HEK293 (cell line): ENCODE data around the gene SPO11.

Experiments used
- CTCF ChIA-PET: fragments of 350-600 bp; formaldehyde crosslinking; extraction: SDS; loops from one replicate; lab custom pipeline; 2021; ENCODE audit warnings: antibody characterized with exemption; lab: Yijun Ruan, JAX
- POLR2A ChIA-PET: fragments of 300-600 bp; formaldehyde crosslinking; extraction: SDS; loops from one replicate; lab custom pipeline; 2020; ENCODE audit warnings: antibody characterized with exemption, inconsistent platforms; lab: Yijun Ruan, JAX
- H3K27ac ChIP-seq: fragments of 200-500 bp; sonication (Bioruptor generic); 2 replicates; pipeline ENCODE4 v1.5.1; 2014; ENCODE audit warnings: low read depth, low read length, control low read depth, inconsistent platforms; ENCODE audit errors: extremely low read depth
- H3K36me3 ChIP-seq, 2 experiments: fragments of 200-500 bp in 1 of 2; sonication (Bioruptor generic) in 1 of 2; 1 replicate in 1 of 2; 2 replicates in 1 of 2; pipeline ENCODE4 v1.5.1; 2014 to 2017; ENCODE audit warnings: inconsistent platforms in 2 of 2, low read length in 2 of 2; ENCODE audit not compliant: control insufficient read depth in 2 of 2, insufficient read depth in 1 of 2
- H3K4me1 ChIP-seq: fragments of 200-500 bp; sonication (Bioruptor generic); 2 replicates; pipeline ENCODE4 v1.5.1; 2014; ENCODE audit warnings: mild to moderate bottlenecking, low read length, inconsistent platforms; ENCODE audit not compliant: control insufficient read depth, insufficient read depth
- H3K4me3 ChIP-seq: 2 replicates; pipeline ENCODE4 v1.5.1; 2011; ENCODE audit warnings: low read depth, mild to moderate bottlenecking, control low read depth, low read length, moderate library complexity
- H3K9me3 ChIP-seq: fragments of 200-500 bp; sonication (Bioruptor generic); 2 replicates; pipeline ENCODE4 v1.5.1; 2014; ENCODE audit warnings: low read depth, low read length, inconsistent platforms; ENCODE audit not compliant: control insufficient read depth, insufficient read depth
- ATF2 ChIP-seq: fragments of 450-650 bp; formaldehyde crosslinking; IDR thresholded peaks from 2 replicates; pipeline ENCODE4 v1.5.1; 2016; ENCODE audit warnings: missing biosample characterization, missing genetic modification characterization, low read depth
- FEZF1 ChIP-seq: fragments of 450-650 bp; formaldehyde crosslinking; IDR thresholded peaks from 2 replicates; pipeline ENCODE4 v1.5.1; 2016; ENCODE audit warnings: missing biosample characterization, missing genetic modification characterization
- GLI4 ChIP-seq: fragments of 450-650 bp; formaldehyde crosslinking; IDR thresholded peaks from 2 replicates; pipeline ENCODE4 v1.5.1; 2016; ENCODE audit warnings: missing biosample characterization, missing genetic modification characterization
- PRDM2 ChIP-seq: fragments of 450-650 bp; formaldehyde crosslinking; IDR thresholded peaks from 2 replicates; pipeline ENCODE4 v1.5.1; 2016; ENCODE audit warnings: missing biosample characterization, missing genetic modification characterization, borderline replicate concordance
- PRDM6 ChIP-seq: fragments of 450-650 bp; formaldehyde crosslinking; IDR thresholded peaks from 2 replicates; pipeline ENCODE4 v1.5.1; 2017; ENCODE audit warnings: missing biosample characterization, missing genetic modification characterization
- SETDB1 ChIP-seq: IDR thresholded peaks from one replicate; pipeline ENCODE4 v1.6.1; 2017; ENCODE audit warnings: mild to moderate bottlenecking, low read length, moderate library complexity, mixed read lengths; ENCODE audit not compliant: insufficient read length
- SP7 ChIP-seq: fragments of 450-650 bp; formaldehyde crosslinking; IDR thresholded peaks from 2 replicates; pipeline ENCODE4 v1.5.1; 2016; ENCODE audit warnings: missing biosample characterization, missing genetic modification characterization
- TRIM28 ChIP-seq: IDR thresholded peaks from 2 replicates; pipeline ENCODE4 v1.6.1; 2011; ENCODE audit warnings: low read length, control low read depth, borderline replicate concordance
- ZFP3 ChIP-seq: fragments of 450-650 bp; formaldehyde crosslinking; IDR thresholded peaks from 2 replicates; pipeline ENCODE4 v1.5.1; 2016; ENCODE audit warnings: low read depth, missing biosample characterization, missing genetic modification characterization
- ZNF133 ChIP-seq: fragments of 450-650 bp; formaldehyde crosslinking; IDR thresholded peaks from 2 replicates; pipeline ENCODE4 v1.5.1; 2016; ENCODE audit warnings: missing biosample characterization, missing genetic modification characterization
- ZNF157 ChIP-seq: fragments of 450-650 bp; formaldehyde crosslinking; IDR thresholded peaks from 2 replicates; pipeline ENCODE4 v1.5.1; 2016; ENCODE audit warnings: missing biosample characterization, missing genetic modification characterization
- ZNF24 ChIP-seq: fragments of 450-650 bp; formaldehyde crosslinking; IDR thresholded peaks from 2 replicates; pipeline ENCODE4 v1.5.1; 2016; ENCODE audit warnings: missing biosample characterization, missing genetic modification characterization
- ZNF416 ChIP-seq: fragments of 450-650 bp; formaldehyde crosslinking; IDR thresholded peaks from 2 replicates; pipeline ENCODE4 v1.5.1; 2016; ENCODE audit warnings: missing biosample characterization, missing genetic modification characterization
- ZNF510 ChIP-seq: fragments of 450-650 bp; formaldehyde crosslinking; IDR thresholded peaks from 2 replicates; pipeline ENCODE4 v1.5.1; 2018; ENCODE audit warnings: mild to moderate bottlenecking, missing genetic modification characterization, missing biosample characterization; ENCODE audit not compliant: insufficient replicate concordance
- ZNF529 ChIP-seq: fragments of 450-650 bp; formaldehyde crosslinking; IDR thresholded peaks from 2 replicates; pipeline ENCODE4 v1.5.1; 2017; ENCODE audit warnings: missing genetic modification characterization, missing biosample characterization; ENCODE audit not compliant: insufficient replicate concordance
- ZNF530 ChIP-seq: fragments of 450-650 bp; formaldehyde crosslinking; IDR thresholded peaks from 2 replicates; pipeline ENCODE4 v1.5.1; 2016; ENCODE audit warnings: low read depth, missing biosample characterization, missing genetic modification characterization
- ZNF571 ChIP-seq: fragments of 450-650 bp; formaldehyde crosslinking; IDR thresholded peaks from 2 replicates; pipeline ENCODE4 v1.5.0; 2017; ENCODE audit warnings: missing biosample characterization, missing genetic modification characterization
- ZNF692 ChIP-seq: fragments of 450-650 bp; formaldehyde crosslinking; IDR thresholded peaks from 2 replicates; pipeline ENCODE4 v1.5.1; 2016; ENCODE audit warnings: missing biosample characterization, missing genetic modification characterization
- ZNF747 ChIP-seq: fragments of 450-650 bp; formaldehyde crosslinking; IDR thresholded peaks from 2 replicates; pipeline ENCODE4 v1.5.1; 2016; ENCODE audit warnings: missing biosample characterization, missing genetic modification characterization
- ZNF843 ChIP-seq: fragments of 450-650 bp; formaldehyde crosslinking; IDR thresholded peaks from 2 replicates; pipeline ENCODE4 v1.5.1; 2016; ENCODE audit warnings: missing biosample characterization, missing genetic modification characterization
- ZSCAN18 ChIP-seq: fragments of 450-650 bp; formaldehyde crosslinking; IDR thresholded peaks from 2 replicates; pipeline ENCODE4 v1.5.1; 2016; ENCODE audit warnings: missing biosample characterization, missing genetic modification characterization

SPO11 gene

GRCh38 chr20:57384486-57384885, 54.9 kb downstream of the SPO11 start:
- TF ChIP-seq FEZF1 (tag by site-specific recombination): no peak
- TF ChIP-seq ZFP3 (tag by site-specific recombination): no peak
- TF ChIP-seq ZNF843 (tag by site-specific recombination): no peak
- no peak for TF ChIP-seq TRIM28
- TF ChIP-seq SP7 (tag by site-specific recombination): no peak
- no peak for TF ChIP-seq SETDB1
- TF ChIP-seq PRDM6 (tag by site-specific recombination): no peak
- no peak for TF ChIP-seq PRDM2 (tag by site-specific recombination)
- TF ChIP-seq ZNF530 (tag by site-specific recombination): no peak
- no peak for TF ChIP-seq ZNF510
- TF ChIP-seq ZSCAN18 (tag by site-specific recombination): no peak
- no peak for TF ChIP-seq ZNF571
- TF ChIP-seq ZNF133: no peak
- POLR2A ChIA-PET: interaction anchor here (0.6 kb wide), 1 partner anchor 55 kb away, joined by 4 read pairs; no protein-coding TSS in a partner anchor
- CTCF ChIA-PET: interaction anchor here (1.1 kb wide), 1 partner anchor 129 kb away, joined by 3 read pairs; no protein-coding TSS in a partner anchor

GRCh38 chr20:57384953-57385761, 55.6 kb downstream of the SPO11 start:
- Histone ChIP-seq H3K4me1 (no peaks in the 10 kb centered on the region), H3K27ac (no peak overlapping the region), H3K9me3 (no peaks in the 10 kb centered on the region), H3K36me3 (peaks cover 0 to 27% of the 10 kb centered on the region in 2 experiments; a peak in 1 of 3 replicates), H3K4me3 (no peak overlapping the region)
- POLR2A ChIA-PET: no interaction called here
- CTCF ChIA-PET: interaction anchor here (1.1 kb wide), 1 partner anchor 128 kb away, joined by 3 read pairs; no protein-coding TSS in a partner anchor
- TF ChIP-seq ZNF416 (no peak), ZNF24 (tag by site-specific recombination) (no peak), ATF2 (no peak), ZNF157 (tag by site-specific recombination) (no peak), GLI4 (no peak), ZNF692 (tag by site-specific recombination) (no peak), ZNF529 (tag by site-specific recombination) (no peak), ZNF747 (tag by site-specific recombination) (no peak)

More at GRCh38 chr20:57384486-57384885, 54.9 kb downstream of the SPO11 start:
- no peak overlapping the region for H3K27ac ChIP-seq
- H3K36me3 ChIP-seq: peaks cover 0 to 33% of the 10 kb centered on the region in 2 experiments; a peak in 1 of 3 replicates
- no peaks in the 10 kb centered on the region for H3K9me3 ChIP-seq
- H3K4me1 ChIP-seq: no peaks in the 10 kb centered on the region
- no peak overlapping the region for H3K4me3 ChIP-seq
